ENCODE measurements around the gene PALM.

The PALM gene

GRCh38 chr19:752652-753517, 44.1 kb downstream of the PALM start:
- DNase-seq (ENCODE audit: low read depth), result no peak

- DNase-seq (ENCODE audit: low read depth), result no peak
Observed at GRCh38 chr19:754530-754929, 45.8 kb downstream of the PALM start.

DNA sequence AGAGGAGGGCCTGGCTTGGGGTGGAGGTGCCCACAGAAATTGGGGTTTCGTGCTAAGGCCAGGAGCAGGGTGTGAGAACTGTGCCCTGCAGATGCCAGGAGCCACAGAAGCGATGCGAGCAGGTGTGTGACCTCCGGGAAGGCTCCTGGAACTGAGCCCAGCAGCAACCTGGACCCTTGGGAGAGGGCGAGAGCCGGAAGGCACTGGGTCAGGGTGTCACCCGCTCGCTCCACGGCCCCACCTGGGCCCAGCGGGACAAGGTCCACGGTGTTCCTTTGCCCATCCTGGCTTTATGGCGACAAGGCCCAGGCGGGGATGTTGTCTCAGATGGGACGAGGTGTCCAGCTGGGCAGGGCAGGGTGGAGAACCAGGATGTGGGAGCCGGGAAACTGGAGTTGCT, 46.3 kb downstream of the PALM start:
- no peak for DNase-seq (ENCODE audit: low read depth)

DNA sequence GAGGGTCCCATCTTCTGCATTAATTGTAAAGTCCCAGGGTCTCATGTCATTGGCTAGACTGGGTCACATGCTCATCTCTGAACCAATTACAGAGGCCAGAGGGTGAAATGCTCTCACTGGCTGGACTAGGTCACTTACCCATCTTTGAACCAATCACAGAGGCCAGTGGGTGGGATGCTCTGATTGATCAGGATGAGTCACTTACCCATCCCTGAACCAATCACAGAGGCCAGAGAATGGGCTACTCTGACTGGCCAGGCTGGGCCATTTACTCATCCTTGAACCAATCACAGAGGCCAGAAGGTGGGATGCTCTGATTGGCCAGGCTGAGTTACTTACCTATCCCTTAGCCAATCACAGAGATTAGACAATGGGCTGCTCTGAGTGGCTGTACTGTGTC, 47.5 kb downstream of the PALM start:
- DNase-seq (ENCODE audit: low read depth), result no peak

DNA sequence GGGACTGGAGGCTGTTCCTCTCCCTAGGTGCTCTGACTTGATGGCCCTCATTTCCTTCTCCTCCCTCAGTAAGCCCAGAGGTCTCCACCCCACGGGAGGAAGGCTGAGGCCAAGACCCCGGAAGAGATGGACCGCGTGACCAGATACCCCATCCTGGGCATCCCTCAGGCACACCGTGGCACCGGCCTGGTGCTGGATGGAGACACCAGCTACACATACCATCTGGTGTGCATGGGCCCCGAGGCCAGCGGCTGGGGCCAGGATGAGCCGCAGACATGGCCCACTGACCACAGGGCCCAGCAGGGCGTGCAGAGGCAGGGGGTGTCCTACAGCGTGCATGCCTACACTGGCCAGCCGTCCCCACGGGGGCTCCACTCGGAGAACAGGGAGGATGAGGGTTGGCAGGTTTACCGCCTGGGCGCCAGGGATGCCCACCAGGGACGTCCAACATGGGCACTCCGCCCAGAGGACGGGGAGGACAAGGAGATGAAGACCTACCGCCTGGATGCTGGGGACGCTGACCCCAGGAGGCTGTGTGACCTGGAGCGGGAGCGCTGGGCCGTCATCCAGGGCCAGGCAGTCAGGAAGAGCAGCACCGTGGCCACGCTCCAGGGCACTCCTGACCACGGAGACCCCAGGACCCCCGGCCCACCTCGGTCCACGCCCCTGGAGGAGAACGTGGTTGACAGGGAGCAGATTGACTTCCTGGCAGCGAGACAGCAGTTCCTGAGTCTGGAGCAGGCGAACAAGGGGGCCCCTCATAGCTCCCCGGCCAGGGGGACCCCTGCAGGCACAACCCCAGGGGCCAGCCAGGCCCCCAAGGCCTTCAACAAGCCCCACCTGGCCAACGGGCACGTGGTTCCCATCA, 48.3 kb downstream of the PALM start:
- no peak for DNase-seq (ENCODE audit: low read depth)

- no peak for DNase-seq (ENCODE audit: low read depth)
Observed at GRCh38 chr19:757811-758668, 49.3 kb downstream of the PALM start.

DNA sequence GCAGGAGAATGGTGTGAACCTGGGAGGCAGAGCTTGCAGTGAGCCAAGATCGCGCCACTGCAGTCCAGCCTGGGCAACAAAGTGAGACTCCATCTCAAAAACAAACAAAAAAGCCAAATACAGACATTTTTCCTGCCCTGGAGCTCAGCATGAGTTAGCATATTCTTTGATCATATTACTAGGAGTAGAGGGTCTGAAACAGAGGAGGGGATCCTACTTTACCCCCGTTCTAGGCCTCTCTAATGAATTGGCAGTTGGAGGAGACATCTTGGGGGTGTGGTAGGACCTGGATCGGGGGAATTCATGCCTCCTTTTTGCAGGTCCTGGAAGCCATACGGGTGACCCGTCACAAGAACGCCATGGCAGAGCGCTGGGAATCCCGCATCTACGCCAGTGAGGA, 54.4 kb downstream of the PALM start:
- no peak for DNase-seq (ENCODE audit: low read depth)

DNA sequence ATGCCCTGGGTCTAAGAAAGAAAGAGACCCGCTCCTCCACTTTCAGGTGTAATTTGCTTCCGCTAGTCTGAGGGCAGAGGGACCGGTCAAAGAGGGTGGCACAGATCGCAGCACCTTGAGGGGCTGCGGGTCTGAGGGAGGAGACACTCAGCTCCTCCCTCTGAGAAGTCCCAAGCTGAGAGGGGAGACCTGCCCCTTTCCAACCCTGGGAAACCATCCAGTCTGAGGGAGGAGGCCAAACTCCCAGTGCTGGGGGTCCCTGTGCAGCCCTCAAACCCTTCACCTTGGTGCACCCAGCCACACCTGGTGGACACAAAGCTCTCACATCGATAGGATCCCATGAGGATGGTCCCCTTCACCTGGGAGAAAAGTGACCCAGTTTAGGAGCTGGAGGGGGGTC, 55.1 kb downstream of the PALM start:
- DNase-seq (ENCODE audit: low read depth), result no peak

DNA sequence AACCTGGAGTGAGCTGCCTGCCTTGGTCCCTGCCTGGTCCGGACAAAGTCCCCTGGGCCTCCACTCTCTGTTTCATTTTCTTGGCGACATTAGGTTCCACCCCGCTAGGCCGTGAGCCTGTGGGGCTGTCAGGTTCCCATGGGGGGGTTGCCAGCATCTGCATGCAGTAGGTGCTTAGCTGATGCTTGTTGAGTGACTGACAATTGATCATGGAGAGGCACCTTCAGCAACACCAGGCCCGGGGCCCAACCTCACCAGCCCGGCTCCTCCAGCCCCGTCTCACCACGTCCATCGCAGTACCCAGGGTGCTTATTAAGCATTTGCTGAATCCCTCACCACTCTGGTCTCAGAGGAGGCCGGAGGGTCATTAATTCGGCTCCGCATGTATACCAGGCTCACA, 55.6 kb downstream of the PALM start:
- no peak for DNase-seq (ENCODE audit: low read depth)

GRCh38 chr19:765179-765738, 56.5 kb downstream of the PALM start:
- DNase-seq (ENCODE audit: low read depth), result no peak

DNA sequence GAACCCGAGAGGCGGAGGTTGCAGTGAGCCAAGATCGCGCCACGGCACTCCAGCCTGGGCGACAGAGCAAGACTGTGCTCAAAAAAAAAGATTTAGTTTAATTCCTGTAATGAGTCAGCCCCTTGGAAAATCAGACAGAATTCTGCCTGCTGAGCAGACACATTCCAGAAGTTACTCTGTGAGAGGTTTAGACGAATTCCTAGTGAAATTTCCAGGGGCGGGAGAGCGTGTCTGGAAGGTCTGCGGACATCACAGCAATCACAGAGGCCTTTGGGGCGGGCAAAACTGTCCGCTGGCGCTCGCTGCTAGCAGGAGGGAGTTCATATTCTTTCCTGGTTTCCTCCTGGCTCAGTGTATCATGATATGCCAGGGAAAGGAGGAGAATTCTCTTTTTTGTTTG, 59.7 kb downstream of the PALM start:
- DNase-seq (ENCODE audit: low read depth), result no peak

DNA sequence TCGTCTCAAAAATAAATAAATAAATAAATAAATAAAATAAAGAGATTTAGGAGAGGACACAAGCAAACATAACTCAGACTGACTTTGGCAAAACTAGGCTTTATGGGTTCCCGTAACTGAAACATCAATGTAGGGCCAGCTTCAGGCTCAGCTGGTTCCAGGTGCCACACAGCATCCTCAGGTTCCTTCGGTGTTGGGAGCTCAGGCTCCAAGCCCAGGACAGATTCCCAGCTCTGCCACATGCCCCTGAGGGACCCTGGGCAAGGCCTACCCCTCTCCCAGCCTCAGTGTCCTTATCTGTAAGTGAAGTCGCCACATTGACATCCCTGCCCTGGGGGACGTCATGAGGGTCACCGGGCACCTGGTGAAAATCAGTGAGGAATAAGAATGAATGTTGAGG, 60.9 kb downstream of the PALM start:
- DNase-seq (ENCODE audit: low read depth), result no peak

GRCh38 chr19:771332-771785, 62.6 kb downstream of the PALM start:
- DNase-seq (ENCODE audit: low read depth), result no peak

DNA sequence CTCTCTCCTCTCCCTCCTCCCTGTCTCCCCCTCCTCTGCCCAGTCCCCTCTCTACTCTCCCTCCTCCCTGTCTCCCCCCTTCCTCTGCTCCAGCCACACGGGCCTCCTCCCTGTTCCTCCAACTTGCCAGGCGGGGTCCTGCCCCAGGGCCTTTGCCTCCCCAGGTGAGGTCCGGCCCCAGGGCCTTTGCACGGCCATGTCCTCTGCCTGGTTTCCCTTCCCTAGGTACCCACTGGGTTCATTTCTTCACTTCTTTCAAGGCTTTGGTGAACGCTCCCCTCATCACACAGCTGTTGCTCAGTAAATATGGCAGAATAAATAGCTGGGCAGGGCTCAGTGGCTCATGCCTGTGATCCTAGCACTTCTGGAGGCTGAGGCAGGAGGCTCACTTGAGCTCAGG, 63.3 kb downstream of the PALM start:
- DNase-seq (ENCODE audit: low read depth), result no peak

DNA sequence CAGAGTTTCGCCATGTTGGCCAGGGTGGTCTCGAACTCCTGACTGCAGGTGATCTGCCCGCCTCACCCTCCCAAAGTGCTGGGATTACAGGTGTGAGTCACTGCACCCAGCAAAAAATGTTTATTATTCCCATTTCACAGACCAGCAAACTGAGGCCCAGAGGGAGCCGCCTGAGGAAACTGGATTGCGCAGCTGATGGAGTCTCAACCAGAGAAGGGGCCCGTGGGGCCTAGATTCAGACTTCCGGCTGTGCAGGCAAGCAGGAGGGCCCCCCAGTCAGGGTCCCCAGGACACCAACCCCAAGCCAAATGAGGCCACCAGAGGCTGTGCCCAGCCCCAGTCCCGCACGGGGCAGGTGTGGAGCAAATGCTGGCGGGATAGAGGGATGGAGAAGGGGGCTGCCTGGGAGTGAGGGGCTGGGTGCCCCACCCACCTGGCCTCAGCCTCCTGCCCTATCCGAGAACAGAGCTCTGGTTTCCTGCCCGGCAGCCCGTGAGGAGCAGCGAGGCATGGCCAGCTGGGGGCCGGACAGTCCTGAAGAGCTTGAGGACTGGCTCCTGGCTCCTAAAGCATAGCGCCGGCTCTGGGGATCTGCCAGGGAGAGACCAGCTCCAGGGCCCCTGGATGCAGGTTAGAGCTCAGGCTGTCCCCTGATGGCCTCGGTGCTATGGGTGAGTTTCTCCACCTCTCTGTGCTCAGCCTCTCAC, 64.1 kb downstream of the PALM start:
- no peak for DNase-seq (ENCODE audit: low read depth)

DNA sequence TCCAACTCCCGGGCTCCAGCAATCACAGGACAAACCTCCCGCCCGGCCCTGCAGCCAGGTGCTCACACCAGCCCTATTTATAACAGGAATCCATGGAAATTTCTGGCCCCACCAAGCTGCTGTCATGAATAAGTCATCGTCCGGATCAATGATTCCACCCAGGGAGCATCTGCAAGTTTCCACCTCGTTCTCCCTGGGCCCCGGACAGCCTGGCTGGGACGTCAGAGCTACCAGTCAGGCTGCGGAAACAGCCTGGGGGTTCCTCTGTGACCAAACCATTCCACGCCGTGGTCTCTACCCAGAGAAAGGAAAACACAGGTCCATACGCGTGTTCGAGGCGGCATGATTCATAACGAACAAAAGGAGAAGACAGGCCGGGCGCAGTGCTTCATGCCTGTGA, 67.8 kb downstream of the PALM start:
- DNase-seq (ENCODE audit: low read depth), result no peak

GRCh38 chr19:778910-779653, 70.3 kb downstream of the PALM start:
- no peak for DNase-seq (ENCODE audit: low read depth)

DNA sequence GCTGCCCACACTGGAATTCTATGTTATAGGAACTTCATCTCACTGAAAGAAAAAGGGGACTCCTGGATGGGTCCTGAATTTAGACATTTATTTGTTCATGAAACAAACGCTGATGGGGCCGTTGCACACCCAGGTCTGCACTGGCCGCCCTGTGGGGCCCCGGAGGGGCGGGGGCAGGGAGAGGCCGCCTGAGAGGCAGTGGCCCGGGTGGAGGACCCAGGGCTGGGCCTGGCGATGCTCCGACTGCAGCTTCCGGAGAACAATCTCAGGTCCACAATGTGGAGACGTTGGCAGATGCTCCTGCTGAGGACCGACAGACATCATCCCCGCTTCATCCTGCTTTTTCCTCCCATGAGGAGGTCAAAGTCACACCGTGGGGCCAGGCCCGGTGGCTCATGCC, 72.2 kb downstream of the PALM start:
- DNase-seq (ENCODE audit: low read depth), result no peak

DNA sequence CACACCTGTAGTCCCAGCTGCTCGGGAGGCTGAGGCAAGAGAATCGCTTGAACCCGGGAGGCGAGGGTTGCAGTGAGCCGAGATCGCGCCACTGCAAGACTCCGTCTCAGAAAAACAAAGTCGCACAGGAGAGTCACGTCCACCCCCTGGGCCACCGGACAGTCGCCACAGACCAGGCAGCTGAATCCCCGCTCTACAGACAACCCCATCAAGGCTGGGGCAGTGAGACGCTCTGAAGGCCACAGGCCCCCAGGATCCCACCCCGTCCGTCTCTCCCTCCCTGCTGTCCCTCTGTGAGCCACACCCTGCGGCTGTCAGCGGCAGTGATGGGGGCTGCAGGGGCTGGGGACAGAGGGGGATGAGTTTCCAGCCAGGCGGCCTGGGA, 73.1 kb downstream of the PALM start:
- DNase-seq (ENCODE audit: low read depth), result no peak

- DNase-seq (ENCODE audit: low read depth), result no peak
Observed at GRCh38 chr19:782185-782877, 73.6 kb downstream of the PALM start.

Data from stimulated activated CD8-positive, alpha-beta memory T cell treated with anti-CD3 and anti-CD28 coated beads, Interleukin-7, amount 100 ng/mL, for 24 hours (primary cell).